GM18505 (cell line): Measurements from ENCODE around the gene SEMA4B.
A peak's percentile ranks its signal among the peaks of the same experiment; 100 is the strongest.

Experiments used
- ATAC-seq: cut with Tn5 transposase; IDR thresholded peaks from one replicate; pipeline ENCODE4 v1.9.1; 2021; ENCODE audit not compliant: unreplicated experiment
- POLR2A ChIP-seq: IDR thresholded peaks from 4 replicates; pipeline ENCODE4 v1.6.1; 2011; ENCODE audit warnings: borderline replicate concordance; ENCODE audit not compliant: insufficient read depth, insufficient read length; ENCODE audit errors: extremely low read depth

Gene SEMA4B

DNA sequence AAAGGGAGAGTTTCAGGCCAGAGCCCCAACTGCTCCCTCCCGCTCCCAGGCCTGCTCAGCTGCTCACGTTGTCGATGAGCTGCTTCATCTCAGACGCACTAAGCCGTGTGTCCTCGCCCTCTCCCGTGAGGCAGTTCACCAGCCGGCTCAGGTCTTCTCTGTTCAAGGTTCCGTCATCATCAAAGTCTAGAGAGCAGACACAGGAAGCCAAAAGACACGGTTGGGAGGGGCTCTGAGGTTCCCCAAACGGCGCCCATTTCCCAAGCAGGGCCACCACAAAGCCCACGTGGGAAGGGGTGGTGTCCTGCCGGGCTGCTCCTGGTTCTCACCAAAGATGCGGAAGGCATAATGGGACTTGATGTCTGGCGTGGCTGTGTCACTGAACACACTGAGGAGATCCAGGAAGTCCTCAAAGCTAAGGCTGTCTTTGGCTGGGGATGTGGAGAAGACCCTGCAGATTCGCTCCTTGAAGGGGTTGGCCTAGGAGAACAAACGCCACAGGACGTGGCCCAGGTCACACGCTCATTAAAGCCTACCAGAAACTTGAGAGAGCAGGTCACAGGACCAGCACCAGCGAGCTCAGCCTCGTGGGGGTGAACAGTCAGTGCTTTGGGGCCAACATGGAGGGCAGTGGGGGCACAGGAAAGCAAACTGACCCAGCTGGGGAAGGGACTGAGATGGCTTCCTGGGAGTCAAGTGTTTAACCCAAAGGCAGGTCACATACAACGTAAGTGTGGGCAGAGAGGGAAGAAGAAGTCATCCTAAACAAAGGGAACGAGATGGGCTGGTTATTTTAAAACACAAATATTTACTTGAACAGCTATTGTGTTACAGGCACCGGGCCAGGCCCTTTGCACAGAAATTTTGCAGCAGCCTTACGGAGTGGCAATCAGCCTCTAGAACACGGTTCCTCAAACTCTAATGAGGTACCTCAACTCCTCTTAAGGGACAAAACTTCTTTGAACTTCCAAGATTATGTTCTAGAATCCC lies 30.2 kb downstream of the SEMA4B start:
- no peak for TF ChIP-seq POLR2A

DNA sequence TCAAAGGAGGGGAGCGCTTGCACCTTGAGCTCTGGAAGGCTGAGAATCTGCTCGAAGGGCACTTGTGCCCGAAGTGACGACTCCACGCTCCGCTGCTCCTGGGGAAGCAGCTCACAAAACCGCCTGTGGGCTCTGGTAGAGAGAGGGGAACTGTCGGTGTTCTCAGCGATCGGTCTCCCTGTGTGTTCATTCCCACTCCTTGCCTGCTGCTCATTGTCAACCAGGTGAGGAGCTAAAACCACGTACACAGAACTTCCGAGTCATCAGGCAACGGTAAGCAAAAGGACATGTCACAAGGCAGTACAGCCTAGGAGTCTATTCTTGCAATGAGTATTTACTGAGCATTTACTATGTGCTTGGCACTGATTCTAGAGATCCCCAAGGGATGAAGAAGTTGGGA lies 31.1 kb downstream of the SEMA4B start:
- TF ChIP-seq POLR2A: no peak
- no peak for ATAC-seq

More for the DNA sequence above, 30.2 kb downstream of the SEMA4B start:
- ATAC-seq: no peak

- TF ChIP-seq POLR2A: no peak
- no peak for ATAC-seq
Measured at GRCh38 chr15:90232941-90233386, 31.8 kb downstream of the SEMA4B start.

DNA sequence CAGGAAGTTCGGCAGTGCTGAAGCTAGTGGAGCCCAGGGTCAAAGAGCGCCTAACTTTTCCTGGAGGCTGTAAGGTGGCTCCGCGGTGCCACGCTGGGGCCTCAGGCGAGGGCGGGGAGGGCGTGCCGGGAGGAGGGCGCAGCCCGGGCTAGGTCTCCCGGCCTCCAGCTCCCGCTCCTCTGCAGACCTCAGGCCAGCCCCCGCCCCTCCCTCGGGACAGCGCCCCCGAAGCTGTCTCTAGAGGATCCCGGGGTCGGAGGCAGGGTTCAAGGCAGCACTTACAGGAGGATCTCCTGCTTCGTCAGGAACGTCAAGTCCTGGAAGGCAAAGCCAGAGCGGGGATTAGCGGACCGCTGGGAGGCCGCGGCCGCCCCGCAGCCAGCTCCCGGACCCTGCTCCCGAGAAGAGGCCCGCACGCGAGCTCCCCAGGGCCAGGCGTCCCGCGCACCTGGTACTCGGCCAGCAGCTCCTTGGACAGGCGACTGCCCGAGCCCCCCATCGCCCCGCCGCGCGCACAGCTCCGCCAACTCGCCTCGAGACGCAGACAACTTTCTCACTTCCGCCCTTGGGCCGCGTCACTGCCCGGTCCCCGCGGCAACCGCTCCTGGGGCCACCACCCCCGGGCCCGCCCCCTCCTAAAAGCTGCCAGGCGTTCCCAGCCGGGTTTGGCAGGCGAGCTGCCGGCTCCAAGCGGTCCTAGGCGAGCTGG lies 32.4 kb downstream of the SEMA4B start, which contains the start of gene CIB1:
TSS of gene CIB1 (minus strand) at position 555 of the 709 bp plus-strand sequence. CDS start at position 499, 56 bp downstream.
- TF ChIP-seq POLR2A: peak; percentile 49
- ATAC-seq: peak; percentile 89

DNA sequence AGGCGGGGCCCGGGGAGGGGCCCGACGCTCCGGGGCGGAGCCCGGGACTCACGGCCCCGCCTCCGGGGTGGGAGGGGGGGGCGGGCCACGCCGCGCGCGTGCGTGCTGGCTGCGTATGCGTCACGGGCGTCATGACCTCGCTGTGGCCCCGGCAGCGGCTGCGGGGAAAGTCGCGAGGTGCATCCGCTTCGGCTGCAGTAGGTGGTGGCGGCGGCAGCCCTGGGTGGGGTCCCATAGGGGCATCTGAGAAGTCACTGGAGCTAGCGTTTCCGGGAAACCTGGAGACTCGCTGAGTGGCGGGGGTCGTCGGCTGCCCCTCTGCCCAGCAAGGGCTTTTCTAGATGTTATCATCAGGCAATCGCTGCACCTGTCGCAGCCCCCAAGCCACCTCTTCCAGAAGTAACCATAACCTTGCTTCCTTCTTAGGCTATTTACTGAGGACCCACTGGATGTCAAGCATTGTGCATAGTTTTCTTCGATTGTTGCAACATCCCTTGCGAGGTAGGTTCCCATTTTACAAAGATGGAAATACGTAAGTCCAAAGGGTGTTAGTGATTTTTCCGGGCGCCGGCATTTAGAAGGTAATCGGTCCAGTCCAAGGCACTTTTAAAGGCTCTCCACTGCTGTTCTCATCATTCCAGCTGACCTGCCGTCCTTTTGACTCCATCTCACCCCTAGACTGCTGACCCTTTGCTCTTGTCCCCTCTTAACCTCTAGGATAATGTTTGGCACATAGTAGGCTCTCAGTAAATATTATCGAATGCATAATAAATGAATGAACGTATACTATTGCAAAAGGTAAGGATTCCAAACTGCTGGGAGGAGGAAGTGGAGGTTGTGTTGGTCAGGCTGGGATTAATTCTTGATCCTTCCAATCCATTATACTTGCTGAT lies 33.2 kb downstream of the SEMA4B start, which contains the start of gene GDPGP1:
TSS of gene GDPGP1 (plus strand) at position 114 of the 893 bp plus-strand sequence. CDS start 6,700 bp downstream, outside the sequence.
- TF ChIP-seq POLR2A: peak; percentile 94
- ATAC-seq: no peak

GRCh38 chr15:90239371-90239770 lies 38.2 kb downstream of the SEMA4B start:
- TF ChIP-seq POLR2A: no peak
- ATAC-seq: no peak

DNA sequence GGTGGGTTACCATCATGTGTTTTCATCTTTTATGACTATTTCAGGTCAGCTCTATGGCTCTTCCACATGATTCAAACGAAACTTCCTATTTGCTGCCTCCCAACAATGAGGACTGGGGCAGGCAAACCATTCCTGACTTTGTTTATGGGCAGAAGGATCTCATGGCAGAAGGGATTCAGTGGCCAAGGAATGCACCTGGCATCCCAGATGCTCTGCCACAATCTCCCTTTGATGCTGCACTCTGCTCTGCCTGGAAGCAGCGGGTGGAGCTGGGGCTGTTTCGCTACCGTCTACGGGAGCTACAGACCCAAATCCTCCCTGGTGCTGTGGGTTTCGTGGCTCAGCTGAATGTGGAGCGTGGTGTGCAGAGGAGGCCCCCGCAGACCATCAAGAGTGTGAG lies 39.7 kb downstream of the SEMA4B start:
- TF ChIP-seq POLR2A: no peak
- no peak for ATAC-seq

DNA sequence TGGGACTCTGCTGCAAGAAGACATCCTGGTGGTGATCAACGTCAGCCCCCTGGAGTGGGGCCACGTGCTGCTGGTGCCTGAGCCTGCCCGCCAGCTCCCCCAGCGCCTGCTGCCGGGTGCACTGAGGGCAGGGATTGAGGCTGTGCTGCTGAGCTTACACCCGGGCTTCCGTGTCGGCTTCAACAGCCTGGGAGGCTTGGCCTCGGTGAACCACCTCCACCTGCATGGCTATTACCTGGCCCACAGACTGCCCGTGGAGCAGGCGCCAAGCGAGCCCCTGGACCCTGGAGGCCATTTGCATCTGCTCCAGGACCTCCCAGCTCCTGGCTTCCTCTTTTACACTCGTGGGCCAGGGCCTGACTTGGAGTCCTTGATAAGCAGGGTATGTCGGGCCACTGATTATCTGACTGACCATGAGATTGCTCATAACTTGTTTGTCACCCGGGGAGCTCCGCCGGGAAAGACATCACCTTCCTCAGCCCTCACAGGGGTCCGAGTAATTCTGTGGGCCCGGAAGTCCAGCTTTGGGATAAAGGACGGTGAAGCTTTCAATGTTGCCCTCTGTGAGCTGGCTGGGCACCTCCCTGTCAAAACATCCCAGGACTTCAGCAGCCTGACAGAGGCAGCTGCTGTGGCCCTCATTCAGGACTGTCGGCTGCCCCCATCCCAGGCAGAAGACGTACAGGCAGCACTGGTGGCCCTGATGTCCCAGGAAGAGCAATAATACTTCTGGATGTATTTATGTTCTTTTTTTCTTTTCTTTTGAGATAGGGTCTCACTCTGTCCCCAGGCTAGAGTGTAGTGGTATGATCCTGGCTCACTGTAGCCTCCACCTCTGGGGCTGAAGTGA lies 40.4 kb downstream of the SEMA4B start:
- no peak for ATAC-seq
- no peak for TF ChIP-seq POLR2A

DNA sequence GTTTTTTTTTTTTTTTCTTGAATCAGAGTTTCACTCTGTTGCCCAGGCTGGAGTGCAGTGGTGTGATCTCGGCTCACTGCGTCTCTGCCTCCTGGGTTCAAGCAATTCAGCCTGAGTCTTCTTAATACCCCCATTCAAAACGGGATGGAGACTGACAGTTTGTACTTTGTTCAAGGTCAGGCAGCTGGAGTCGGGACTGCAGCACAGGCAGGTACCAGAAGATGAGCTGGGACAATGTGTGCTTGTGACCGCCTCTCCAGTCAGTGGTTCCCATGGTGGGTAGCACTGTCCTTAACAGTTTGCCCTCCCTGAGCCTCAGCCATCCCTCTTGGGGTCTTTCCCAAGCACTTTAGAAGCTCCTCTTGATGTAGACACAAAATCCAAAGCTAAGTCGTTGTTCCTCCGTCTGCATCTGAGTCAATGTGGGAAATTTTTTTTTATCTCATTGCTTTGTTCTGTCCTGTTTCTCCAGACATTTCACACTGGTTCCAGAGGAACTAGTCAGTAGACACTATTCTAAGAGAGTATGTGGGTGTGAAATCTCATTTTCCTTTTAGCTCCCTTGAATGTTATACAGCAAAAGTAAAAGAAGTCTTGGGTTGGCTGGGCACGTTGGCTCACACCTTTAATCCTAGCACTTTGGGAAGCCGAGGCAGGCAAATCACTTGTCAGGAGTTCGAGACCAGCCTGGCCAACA lies 43.0 kb downstream of the SEMA4B start:
- no peak for TF ChIP-seq POLR2A
- ATAC-seq: no peak

GRCh38 chr15:90248789-90249202 lies 47.7 kb downstream of the SEMA4B start:
- TF ChIP-seq POLR2A: no peak
- ATAC-seq: no peak

DNA sequence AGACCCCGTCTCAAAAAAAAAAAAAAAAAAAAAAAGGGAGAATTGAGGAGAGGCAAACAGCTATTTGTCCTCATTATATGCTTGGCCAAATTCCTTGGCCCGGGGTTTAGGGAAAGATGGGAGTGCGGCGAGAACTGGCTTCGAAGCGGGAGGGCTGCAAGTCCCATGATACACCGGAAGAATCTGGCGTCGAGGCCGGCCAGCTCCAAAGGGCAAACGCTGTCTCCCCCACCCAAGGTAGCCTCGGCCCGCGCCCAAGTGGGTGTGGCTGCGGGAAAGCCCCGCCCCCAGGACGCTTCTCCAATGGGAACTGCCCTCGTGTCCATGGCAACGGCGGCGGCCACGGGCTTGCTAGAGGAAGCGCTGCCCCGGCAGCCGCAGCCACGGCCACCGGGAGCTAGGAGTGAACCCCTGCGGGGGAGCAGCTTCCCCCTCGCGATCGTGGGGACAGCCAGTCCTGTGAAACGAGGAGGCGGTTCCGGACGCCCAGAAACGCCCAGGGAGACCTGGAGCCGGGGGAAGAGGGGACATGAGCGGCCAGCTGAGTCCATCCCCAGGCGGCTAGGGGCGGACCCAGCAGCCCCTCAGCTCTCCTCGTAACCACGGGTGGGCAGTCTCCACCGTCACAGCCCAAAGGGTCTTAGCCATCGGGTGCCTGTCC lies 48.2 kb downstream of the SEMA4B start, which contains the start of gene TTLL13:
TSS of gene TTLL13 (plus strand) at position 354 of the 661 bp plus-strand sequence. CDS start 1,075 bp downstream, outside the sequence.
- no peak for TF ChIP-seq POLR2A
- peak; percentile 62 for ATAC-seq
